GM18861 (cell line): ENCODE measurements around the gene CDCP1.

Source experiments
- ATAC-seq: cut with Tn5 transposase; IDR thresholded peaks from one replicate; pipeline ENCODE4 v1.9.1; 2021; ENCODE audit not compliant: unreplicated experiment

Gene CDCP1, protein sequence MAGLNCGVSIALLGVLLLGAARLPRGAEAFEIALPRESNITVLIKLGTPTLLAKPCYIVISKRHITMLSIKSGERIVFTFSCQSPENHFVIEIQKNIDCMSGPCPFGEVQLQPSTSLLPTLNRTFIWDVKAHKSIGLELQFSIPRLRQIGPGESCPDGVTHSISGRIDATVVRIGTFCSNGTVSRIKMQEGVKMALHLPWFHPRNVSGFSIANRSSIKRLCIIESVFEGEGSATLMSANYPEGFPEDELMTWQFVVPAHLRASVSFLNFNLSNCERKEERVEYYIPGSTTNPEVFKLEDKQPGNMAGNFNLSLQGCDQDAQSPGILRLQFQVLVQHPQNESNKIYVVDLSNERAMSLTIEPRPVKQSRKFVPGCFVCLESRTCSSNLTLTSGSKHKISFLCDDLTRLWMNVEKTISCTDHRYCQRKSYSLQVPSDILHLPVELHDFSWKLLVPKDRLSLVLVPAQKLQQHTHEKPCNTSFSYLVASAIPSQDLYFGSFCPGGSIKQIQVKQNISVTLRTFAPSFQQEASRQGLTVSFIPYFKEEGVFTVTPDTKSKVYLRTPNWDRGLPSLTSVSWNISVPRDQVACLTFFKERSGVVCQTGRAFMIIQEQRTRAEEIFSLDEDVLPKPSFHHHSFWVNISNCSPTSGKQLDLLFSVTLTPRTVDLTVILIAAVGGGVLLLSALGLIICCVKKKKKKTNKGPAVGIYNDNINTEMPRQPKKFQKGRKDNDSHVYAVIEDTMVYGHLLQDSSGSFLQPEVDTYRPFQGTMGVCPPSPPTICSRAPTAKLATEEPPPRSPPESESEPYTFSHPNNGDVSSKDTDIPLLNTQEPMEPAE

GRCh38 chr3:45145681-45146614 is at the start of gene CDCP1:
Gene CDCP1, minus strand, starts transcription at chr3:45146378. Its CDS starts 91 bp downstream, at chr3:45146287.
- no peak for ATAC-seq

GRCh38 chr3:45194791-45195190 is 48.6 kb upstream of the CDCP1 start:
- no peak for ATAC-seq

GRCh38 chr3:45191924-45192417 is 45.8 kb upstream of the CDCP1 start:
- no peak for ATAC-seq

DNA sequence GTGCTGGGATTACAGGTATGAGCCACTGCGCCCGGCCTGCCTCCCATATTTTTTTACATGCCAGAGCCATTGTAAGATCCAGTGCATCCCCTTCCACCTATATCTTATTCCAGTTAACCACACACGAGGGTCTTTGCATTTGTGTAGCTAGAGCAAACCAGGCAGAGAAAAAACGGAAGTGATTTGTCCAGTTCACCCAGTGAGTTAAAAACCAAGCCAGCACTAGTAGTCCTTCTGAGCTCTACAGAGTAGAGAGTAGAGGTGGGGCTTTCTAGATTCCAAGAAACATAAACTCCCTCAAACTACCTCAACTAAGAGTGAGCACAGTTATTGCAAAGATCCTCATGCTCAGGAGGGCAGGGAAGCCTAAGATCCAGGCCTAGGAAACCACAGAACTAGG is 45.2 kb upstream of the CDCP1 start:
- no peak for ATAC-seq

- ATAC-seq = no peak
These were observed 42.8 kb upstream of the CDCP1 start for GRCh38 chr3:45188719-45189659.

DNA sequence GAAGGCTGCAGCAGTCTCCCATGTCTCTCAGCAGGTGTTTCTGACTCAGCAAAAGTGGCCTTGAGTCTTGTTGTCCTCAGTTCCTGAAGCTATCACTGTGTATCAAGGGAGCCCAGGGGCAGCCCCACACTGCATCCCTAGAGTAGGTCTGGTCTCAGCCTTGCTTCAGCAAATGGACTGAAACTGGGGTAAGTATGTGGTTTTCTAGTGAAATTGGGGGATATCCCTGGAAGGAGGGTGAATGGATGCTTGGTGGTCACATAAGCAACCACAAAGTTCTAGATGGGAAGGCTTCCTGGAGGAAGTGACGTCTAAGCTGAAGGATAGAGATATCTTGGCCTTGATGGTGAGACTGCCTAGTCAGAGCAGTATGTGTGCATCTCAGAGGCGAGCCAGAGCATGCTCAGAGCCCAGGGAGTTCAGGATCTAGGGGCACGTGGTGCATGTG is 41.5 kb upstream of the CDCP1 start:
- ATAC-seq = no peak

DNA sequence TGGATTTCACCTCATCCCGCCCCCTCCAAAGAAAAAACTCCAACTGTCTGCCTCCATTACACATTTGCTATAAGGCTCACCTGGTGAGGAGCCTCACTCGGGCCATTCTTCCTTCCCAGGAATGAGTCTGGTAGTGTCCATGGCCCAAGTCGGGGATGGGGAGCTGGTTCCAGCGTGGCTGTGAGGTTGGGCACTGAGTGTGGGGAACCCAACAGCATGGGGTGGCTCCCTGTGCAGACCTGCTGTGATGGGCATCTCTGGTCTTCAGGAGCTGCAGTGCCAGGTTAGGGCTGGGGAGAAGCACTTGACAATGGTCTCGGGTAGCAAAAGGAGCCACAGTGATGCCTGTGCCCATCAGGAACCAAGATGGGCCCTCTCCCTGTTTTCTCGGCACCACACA is 40.7 kb upstream of the CDCP1 start:
- no peak for ATAC-seq

GRCh38 chr3:45185461-45185860 is 39.3 kb upstream of the CDCP1 start:
- ATAC-seq = no peak

- no peak for ATAC-seq
These were observed 38.9 kb upstream of the CDCP1 start for GRCh38 chr3:45185052-45185451.

DNA sequence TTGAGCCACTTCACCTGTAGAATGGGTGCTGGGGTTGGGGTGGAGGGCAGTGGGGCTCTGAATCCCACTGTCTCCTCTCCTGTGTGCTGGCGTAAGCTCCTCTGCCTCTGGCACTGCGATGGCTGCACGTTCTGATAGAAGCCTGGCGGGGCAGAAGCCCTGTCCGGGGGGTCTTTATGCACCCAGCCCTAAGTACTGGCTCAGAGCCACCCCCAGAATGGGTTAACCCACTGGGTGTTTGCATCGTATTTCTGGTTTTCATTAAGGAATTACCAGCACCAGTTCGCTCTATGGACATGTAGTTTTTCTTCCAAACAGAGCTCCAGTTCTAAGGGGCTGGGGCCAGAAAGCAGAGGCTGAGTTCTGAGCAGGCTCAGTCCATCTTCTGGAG is 37.7 kb upstream of the CDCP1 start:
- no peak for ATAC-seq

GRCh38 chr3:45182915-45183871 is 37.0 kb upstream of the CDCP1 start:
- no peak for ATAC-seq

- no peak for ATAC-seq
These were observed 35.3 kb upstream of the CDCP1 start for GRCh38 chr3:45181496-45181895.

DNA sequence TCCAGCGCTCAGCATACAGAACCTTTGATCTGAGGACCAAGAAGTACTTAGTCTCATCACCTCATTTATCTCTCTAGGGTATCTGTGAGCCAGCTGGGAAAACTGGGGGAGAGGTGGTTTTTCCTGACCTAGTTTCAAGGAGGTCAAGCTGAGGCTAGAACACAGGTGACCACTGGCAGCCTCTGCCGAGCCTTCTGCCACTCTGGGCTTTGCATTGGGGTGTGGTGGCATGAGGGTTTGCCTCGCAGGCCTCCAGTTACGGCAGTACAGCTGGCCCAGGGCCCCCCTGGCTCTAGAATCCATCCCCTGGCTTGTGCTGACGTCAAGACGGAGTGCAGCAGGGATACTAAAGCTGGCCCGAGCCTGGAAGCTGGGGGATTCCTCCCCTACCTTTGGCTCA is 34.7 kb upstream of the CDCP1 start:
- no peak for ATAC-seq

DNA sequence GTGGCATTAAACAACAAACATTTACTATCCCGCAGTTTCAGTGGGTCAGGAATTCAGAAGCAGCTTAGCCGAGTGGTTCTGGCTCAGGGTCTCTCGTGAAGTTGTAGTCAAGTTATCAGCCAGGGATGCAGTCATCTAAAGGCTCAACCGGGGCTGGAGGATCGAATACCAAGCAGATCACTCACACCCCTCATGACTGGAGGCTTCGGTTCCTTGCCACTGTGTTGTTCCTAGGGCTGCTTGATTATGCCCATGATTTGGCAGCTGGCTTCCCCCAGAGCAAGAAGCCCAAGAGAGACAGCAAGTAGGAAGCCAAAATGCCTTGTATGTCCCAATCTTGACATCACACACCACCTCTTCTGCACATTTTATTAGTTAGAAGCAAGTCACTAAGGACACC is 33.9 kb upstream of the CDCP1 start:
- no peak for ATAC-seq

DNA sequence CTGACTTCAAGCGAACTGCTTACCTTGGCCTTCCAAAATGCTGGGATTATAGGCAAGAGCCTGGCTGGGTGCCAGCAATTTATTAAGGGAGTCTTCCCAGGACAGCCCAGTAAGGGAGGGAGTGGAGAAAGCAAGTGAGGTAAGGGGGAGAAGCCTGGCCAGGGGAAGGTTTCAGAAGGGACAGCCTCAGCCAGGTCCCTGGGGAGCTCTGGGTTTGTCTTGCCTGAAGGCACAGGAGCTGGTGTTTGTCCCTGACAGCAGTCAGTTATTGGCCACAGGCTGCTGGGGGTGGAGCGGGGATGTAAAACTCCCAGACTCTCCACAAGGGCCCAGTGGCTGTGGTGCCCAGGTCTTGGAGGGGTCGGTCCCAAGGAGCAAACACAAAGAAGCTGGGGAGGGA is 33.0 kb upstream of the CDCP1 start:
- no peak for ATAC-seq

- ATAC-seq = no peak
These were observed 32.2 kb upstream of the CDCP1 start for GRCh38 chr3:45178183-45179023.

- ATAC-seq = no peak
These were observed 30.7 kb upstream of the CDCP1 start for GRCh38 chr3:45176912-45177311.

- ATAC-seq = no peak
These were observed 28.1 kb upstream of the CDCP1 start for GRCh38 chr3:45174234-45174633.
